Gastrocnemius medialis (tissue), 4 donors: ENCODE measurements around the gene KISS1.

ENCODE experiments used
- CTCF ChIP-seq, 5 experiments: fragments of 450-650 bp in 3 of 5; fragments of 200-600 bp in 2 of 5; sonication (generic) in 2 of 5; IDR thresholded peaks in 4 of 5; conservative IDR thresholded peaks in 1 of 5; 1 replicate in 4 of 5; 2 replicates in 1 of 5; pipeline ENCODE4 v1.5.1; 2016 to 2019; ENCODE audit warnings: antibody characterized with exemption in 5 of 5, mild to moderate bottlenecking in 3 of 5, moderate library complexity in 3 of 5
- POLR2A ChIP-seq, 2 donors: fragments of 450-650 bp; IDR thresholded peaks; one replicate each; pipeline ENCODE4 v1.6.1; 2017; ENCODE audit warnings: antibody characterized with exemption in 2 of 2, mild to moderate bottlenecking in 2 of 2, moderate library complexity in 2 of 2

- TF ChIP-seq CTCF (IDR thresholded peaks at IDR 0.05 in 4 of 5, conservative IDR thresholded peaks at IDR 0.05 in 1 of 5) (no peak), POLR2A (IDR thresholded peaks at IDR 0.05) (no peak)
These were observed 5.2 kb upstream of the KISS1 start for GRCh38 chr1:204201348-204202040.
